Ovary (tissue), 3 donors: ENCODE data around the gene TFAP2B.

Experiments
- CTCF ChIP-seq, 3 donors: fragments of 450-650 bp in 2 of 3; fragments of 200-600 bp in 1 of 3; IDR thresholded peaks; one replicate each; pipeline versions ENCODE4 v1.5.1 to v1.8.0; 2016 to 2022; ENCODE audit warnings: antibody characterized with exemption in 3 of 3, mild to moderate bottlenecking in 1 of 3
- EP300 ChIP-seq: sonication (generic); formaldehyde crosslinking; IDR thresholded peaks from one replicate; pipeline ENCODE4 v1.6.1; 2017; ENCODE audit warnings: antibody characterized with exemption
- donor health status: DM: no; HTN: no; CAD: no.

- TF ChIP-seq CTCF (IDR thresholded peaks at IDR 0.05) (no peak), EP300 (no peak)
Observed at GRCh38 chr6:50845499-50846143, 26.9 kb downstream of the TFAP2B start.
